GM19351 (cell line): ENCODE measurements around the gene CCDC171.
"Not testable (repeated sequence)": the region's sequence is repeated elsewhere in the genome, so short reads cannot be mapped to it uniquely, and the experiment has no call there.

Source experiments
- ATAC-seq: cut with Tn5 transposase; IDR thresholded peaks from one replicate; pipeline ENCODE4 v1.9.1; 2021; ENCODE audit warnings: mild to moderate bottlenecking, moderate library complexity; ENCODE audit not compliant: unreplicated experiment

Gene CCDC171

GRCh38 chr9:15553528-15553898 lies 670 bp downstream of the CCDC171 start:
- peak; percentile 23 for ATAC-seq

DNA sequence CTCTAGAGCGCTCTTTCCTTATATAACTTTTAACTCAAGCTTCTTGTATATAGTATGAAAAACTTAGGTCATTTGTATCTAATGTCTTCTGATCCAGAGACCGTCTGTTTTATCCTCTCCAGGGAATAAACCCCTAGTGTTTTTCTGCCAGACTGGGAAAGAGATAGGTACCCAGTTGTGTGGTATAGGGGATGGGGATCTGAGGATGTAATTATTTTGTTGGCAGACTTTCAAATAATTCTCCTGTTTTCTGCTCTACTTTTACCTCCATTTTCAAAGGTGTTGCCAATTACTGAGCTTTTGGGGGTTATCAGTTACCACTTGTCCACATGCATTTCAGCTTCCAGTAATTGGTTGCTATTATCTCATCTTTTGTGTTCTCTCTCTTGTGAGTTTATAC lies 17.9 kb downstream of the CCDC171 start:
- no peak for ATAC-seq

DNA sequence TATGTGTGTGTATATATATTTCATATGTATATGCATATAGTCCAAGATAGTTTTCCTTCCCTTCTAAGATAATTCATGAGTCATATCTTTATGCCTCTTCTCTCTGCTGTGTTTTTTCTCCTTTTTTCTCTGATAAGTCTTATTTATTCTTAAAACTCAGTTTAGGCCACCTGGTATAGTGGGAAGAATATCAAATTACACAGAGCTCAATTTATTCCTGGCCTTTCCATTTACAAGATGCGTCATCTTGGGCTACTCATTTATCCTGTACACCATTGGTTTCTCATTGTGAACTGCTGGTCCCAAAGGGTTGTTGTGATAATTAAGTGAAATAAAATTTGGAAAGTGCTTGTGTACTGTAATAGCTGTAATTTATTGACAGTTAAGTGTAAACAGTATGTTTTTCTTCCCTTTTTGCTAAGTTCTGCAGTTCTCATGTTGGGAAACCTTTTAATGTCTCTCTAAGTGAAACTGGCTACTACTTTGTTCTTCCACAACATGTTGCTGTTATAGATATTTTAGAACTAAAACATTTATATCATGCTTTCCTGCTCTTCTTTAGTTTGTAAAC lies 19.4 kb downstream of the CCDC171 start:
- ATAC-seq, result no peak

- no peak for ATAC-seq
Measured at GRCh38 chr9:15576350-15577050, 23.7 kb downstream of the CCDC171 start.

- no peak for ATAC-seq
Measured at GRCh38 chr9:15578714-15579113, 25.9 kb downstream of the CCDC171 start.

- ATAC-seq, result no peak
Measured at GRCh38 chr9:15584379-15584778, 31.5 kb downstream of the CCDC171 start.

DNA sequence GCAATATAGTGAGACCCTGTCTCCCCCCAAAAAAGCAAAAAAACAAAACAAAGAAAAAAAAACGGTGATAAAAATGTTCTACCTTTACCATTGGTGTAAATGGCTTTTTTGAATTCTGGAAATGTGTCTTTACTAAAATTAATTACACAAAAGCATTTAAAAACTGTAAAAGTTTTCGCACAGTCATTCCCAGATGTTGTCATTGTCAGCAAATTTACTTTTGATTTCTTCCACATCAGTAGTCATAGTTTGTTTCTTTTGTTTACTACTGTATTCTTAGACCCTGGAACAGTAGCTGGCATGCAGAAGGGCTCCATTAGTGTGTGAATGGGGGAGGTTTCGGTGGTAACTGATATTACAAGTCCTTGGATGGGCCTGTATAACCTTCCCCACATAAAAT lies 39.5 kb downstream of the CCDC171 start:
- ATAC-seq, result no peak

DNA sequence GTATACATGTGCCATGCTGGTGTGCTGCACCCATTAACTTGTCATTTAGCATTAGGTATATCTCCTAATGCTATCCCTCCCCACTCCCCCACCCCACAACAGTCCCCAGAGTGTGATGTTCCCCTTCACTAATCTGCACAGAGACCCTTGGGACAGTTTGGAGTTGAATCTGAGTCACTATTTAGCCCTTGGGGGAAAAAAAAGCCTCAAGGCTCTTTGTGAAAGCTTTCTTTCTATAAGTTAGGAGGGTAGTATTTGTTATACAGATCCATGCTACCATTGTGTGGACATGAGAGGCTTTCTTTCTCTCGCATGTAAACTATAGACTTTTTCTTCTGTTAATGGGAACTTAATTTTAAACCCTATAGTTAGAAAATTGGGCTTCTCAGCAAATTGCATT lies 40.1 kb downstream of the CCDC171 start:
- not testable (repeated sequence) for ATAC-seq

GRCh38 chr9:15600666-15601330 lies 48.0 kb downstream of the CCDC171 start:
- ATAC-seq, result not testable (repeated sequence)

GRCh38 chr9:15606643-15607472 lies 54.0 kb downstream of the CCDC171 start:
- ATAC-seq, result peak; percentile 79

GRCh38 chr9:15612962-15613361 lies 60.1 kb downstream of the CCDC171 start:
- ATAC-seq, result peak; percentile 75

DNA sequence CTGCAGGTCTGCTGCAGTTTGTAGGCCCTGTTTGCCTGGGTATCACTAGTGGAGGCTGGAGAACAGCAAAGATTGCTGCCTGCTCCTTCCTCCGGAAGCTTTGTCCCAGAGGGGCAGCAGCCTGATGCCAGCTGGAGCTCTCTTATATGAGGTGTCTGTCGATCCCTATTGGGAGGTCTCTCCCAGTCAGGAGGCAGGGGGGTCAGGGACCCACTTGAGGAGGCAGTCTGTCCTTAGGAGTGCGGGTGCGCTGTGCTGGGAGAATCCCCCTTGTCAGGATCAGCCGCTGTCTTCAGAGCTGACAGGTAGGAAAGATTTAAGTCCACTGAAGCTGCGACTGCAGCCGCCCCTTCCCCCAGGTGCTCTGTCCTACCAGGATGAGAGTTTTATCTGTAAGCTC lies 64.9 kb downstream of the CCDC171 start:
- ATAC-seq, result no peak

GRCh38 chr9:15618540-15619331 lies 65.9 kb downstream of the CCDC171 start:
- no peak for ATAC-seq

GRCh38 chr9:15622318-15622971 lies 69.6 kb downstream of the CCDC171 start:
- no peak for ATAC-seq

- ATAC-seq, result no peak
Measured at GRCh38 chr9:15635752-15636151, 82.9 kb downstream of the CCDC171 start.

- ATAC-seq, result no peak
Measured at GRCh38 chr9:15640121-15640520, 87.3 kb downstream of the CCDC171 start.

- ATAC-seq, result no peak
Measured at GRCh38 chr9:15641291-15641690, 88.4 kb downstream of the CCDC171 start.

- ATAC-seq, result peak; percentile 57
Measured at GRCh38 chr9:15642369-15642962, 89.6 kb downstream of the CCDC171 start.

GRCh38 chr9:15670246-15670645 lies 117.4 kb downstream of the CCDC171 start:
- ATAC-seq, result peak; percentile 68

DNA sequence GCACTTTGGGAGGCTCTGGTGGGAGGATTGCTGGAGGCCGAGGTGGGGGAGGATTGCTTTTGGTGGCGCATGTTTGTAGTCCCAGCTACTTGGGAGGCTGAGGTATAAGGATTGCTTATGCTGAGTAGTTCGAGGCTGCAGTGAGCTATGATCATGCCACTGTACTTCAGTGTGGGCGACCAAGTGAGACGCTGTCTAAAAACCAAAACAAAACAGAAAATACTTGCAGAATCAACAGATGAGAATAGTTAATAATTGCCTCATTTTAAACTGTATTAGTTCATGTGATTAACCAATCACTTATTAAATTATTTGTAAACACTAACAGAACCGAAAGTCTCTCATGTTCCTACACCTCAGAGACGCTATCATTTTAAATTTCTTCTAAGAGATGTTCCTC lies 118.1 kb downstream of the CCDC171 start:
- peak; percentile 63 for ATAC-seq
